ENCODE results near the gene KAT8. TPM values are rescaled to one million over a fixed set of nuclear protein-coding genes. Genes with fewer than 3 reads are reported as not detected.

Gene KAT8
- total RNA-seq, 1 donor from 2014 or later = 72.6 TPM

- DNase-seq (ENCODE audit: low read depth, low spot score) = no peak
- no peaks in the 10 kb centered on the region for H3K9me3 Mint-ChIP-seq
- TF ChIP-seq CTCF (conservative IDR thresholded peaks at IDR 0.05) = no peak
- peaks cover 6% of the 10 kb centered on the region for H3K4me1 Mint-ChIP-seq
- H3K4me3 Mint-ChIP-seq = no peak overlapping the region
- no peaks in the 10 kb centered on the region for H3K36me3 Mint-ChIP-seq (ENCODE audit: low read depth)
- peaks cover under 1% of the 10 kb centered on the region for H3K27me3 Mint-ChIP-seq (ENCODE audit: low read depth)
- H3K27ac Mint-ChIP-seq (ENCODE audit: unreplicated experiment) = no peak overlapping the region
Measured at GRCh38 chr16:31128711-31129567, 11.5 kb downstream of the KAT8 start.

- Mint-ChIP-seq H3K4me3 (no peak overlapping the region), H3K27ac (ENCODE audit: unreplicated experiment) (no peak overlapping the region), H3K4me1 (peaks cover 14% of the 10 kb centered on the region), H3K36me3 (ENCODE audit: low read depth) (no peaks in the 10 kb centered on the region), H3K9me3 (no peaks in the 10 kb centered on the region), H3K27me3 (ENCODE audit: low read depth) (peaks cover 5% of the 10 kb centered on the region)
- TF ChIP-seq CTCF (conservative IDR thresholded peaks at IDR 0.05) = no peak
- DNase-seq (ENCODE audit: low read depth, low spot score) = no peak
Measured at GRCh38 chr16:31129568-31130335, 12.3 kb downstream of the KAT8 start.

DNA sequence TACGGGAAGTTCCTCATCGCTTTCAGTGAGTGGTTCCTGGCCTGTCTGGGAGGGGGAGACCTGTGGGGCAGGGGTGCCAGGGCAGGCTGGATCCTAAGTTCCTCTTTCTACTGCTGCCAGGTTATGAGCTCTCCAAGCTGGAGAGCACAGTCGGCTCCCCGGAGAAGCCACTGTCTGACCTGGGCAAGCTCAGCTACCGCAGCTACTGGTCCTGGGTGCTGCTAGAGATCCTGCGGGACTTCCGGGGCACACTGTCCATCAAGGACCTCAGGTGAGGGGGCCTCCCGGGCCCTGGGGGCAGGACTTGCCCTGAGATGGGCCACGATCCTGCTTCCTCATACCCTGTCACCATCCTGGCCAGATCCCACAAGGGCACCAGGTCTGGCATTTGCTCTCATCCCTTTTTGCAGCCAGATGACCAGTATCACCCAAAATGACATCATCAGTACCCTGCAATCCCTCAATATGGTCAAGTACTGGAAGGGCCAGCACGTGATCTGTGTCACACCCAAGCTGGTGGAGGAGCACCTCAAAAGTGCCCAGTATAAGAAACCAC, 12.9 kb downstream of the KAT8 start:
- no peak for DNase-seq (ENCODE audit: low read depth, low spot score)
- Mint-ChIP-seq H3K4me1 (peaks cover 14% of the 10 kb centered on the region), H3K4me3 (no peak overlapping the region), H3K9me3 (no peaks in the 10 kb centered on the region), H3K27me3 (ENCODE audit: low read depth) (peaks cover 5% of the 10 kb centered on the region), H3K27ac (ENCODE audit: unreplicated experiment) (no peak overlapping the region), H3K36me3 (ENCODE audit: low read depth) (no peaks in the 10 kb centered on the region)
- no peak for TF ChIP-seq CTCF (conservative IDR thresholded peaks at IDR 0.05)

DNA sequence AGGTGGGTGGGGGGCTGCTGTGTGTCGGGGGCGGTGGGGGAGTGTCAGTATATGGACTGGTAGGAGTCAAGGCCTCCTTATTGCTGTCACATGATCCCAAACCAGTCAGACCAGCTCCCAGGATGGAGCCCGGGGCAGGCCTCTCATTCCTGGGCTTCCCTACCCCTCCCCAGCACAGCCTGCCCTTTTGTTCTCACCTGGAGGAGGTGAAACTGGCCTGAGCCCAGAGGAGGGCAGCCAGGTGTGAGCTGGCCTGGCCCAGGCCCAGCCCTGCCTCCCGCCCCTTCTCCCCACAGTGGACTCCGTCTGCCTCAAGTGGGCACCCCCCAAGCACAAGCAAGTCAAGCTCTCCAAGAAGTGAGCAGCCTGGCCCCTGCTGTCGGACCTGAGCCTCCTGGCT, 13.4 kb downstream of the KAT8 start:
- H3K4me3 Mint-ChIP-seq = no peak overlapping the region
- peaks cover 8% of the 10 kb centered on the region for H3K27me3 Mint-ChIP-seq (ENCODE audit: low read depth)

More for the DNA sequence above, 13.4 kb downstream of the KAT8 start:
- Mint-ChIP-seq H3K27ac (ENCODE audit: unreplicated experiment) (no peak overlapping the region), H3K36me3 (ENCODE audit: low read depth) (no peaks in the 10 kb centered on the region), H3K4me1 (peaks cover 17% of the 10 kb centered on the region), H3K9me3 (no peaks in the 10 kb centered on the region)
- no peak for TF ChIP-seq CTCF (conservative IDR thresholded peaks at IDR 0.05)
- DNase-seq (ENCODE audit: low read depth, low spot score) = no peak
